Activated naive CD8-positive, alpha-beta T cell treated with anti-CD3 and anti-CD28 coated beads for 36 hours (primary cell): ENCODE data around the gene FUCA1. TPM values are rescaled to one million over a fixed set of nuclear protein-coding genes. Genes with fewer than 3 reads are reported as not detected.
"Not testable (repeated sequence)": the region's sequence is repeated elsewhere in the genome, so short reads cannot be mapped to it uniquely, and the experiment has no call there.

Experiments used
- DNase-seq: peaks from one replicate; pipeline ENCODE4 v3.0.0; 2021
- H3K27ac Mint-ChIP-seq: one replicate; pipeline ENCODE4 v1.8.0; 2022; ENCODE audit warnings: mild to moderate bottlenecking, moderate library complexity, mixed read lengths
- H3K27me3 Mint-ChIP-seq: one replicate; pipeline ENCODE4 v1.8.0; 2022; ENCODE audit warnings: mild to moderate bottlenecking, mixed read lengths
- H3K36me3 Mint-ChIP-seq: one replicate; pipeline ENCODE4 v1.8.0; 2021; ENCODE audit warnings: mild to moderate bottlenecking, mixed read lengths
- H3K4me1 Mint-ChIP-seq: one replicate; pipeline ENCODE4 v1.8.0; 2021; ENCODE audit warnings: mixed read lengths
- H3K4me3 Mint-ChIP-seq: one replicate; pipeline ENCODE4 v1.8.0; 2022; ENCODE audit warnings: mild to moderate bottlenecking, moderate library complexity, mixed read lengths
- H3K9me3 Mint-ChIP-seq: one replicate; pipeline ENCODE4 v1.8.0; 2022; ENCODE audit warnings: mixed read lengths
- total RNA-seq, 2 experiments: library from RNA; stranded (reverse); gene quantifications; one replicate each; pipeline ENCODE4 v1.2.3, GENCODE V29; 2021

Gene FUCA1
- total RNA-seq, 2 experiments from 2014 or later = 4.7 to 5.1 TPM

- H3K27me3 Mint-ChIP-seq = peaks cover 43% of the 10 kb centered on the region
- DNase-seq = no peak
- H3K27ac Mint-ChIP-seq = no peak overlapping the region
- no peaks in the 10 kb centered on the region for H3K9me3 Mint-ChIP-seq
- H3K36me3 Mint-ChIP-seq = no peaks in the 10 kb centered on the region
- peaks cover 14% of the 10 kb centered on the region for H3K4me1 Mint-ChIP-seq
- H3K4me3 Mint-ChIP-seq = no peak overlapping the region
Measured at GRCh38 chr1:23903754-23904153, 35.7 kb upstream of the FUCA1 start.

DNA sequence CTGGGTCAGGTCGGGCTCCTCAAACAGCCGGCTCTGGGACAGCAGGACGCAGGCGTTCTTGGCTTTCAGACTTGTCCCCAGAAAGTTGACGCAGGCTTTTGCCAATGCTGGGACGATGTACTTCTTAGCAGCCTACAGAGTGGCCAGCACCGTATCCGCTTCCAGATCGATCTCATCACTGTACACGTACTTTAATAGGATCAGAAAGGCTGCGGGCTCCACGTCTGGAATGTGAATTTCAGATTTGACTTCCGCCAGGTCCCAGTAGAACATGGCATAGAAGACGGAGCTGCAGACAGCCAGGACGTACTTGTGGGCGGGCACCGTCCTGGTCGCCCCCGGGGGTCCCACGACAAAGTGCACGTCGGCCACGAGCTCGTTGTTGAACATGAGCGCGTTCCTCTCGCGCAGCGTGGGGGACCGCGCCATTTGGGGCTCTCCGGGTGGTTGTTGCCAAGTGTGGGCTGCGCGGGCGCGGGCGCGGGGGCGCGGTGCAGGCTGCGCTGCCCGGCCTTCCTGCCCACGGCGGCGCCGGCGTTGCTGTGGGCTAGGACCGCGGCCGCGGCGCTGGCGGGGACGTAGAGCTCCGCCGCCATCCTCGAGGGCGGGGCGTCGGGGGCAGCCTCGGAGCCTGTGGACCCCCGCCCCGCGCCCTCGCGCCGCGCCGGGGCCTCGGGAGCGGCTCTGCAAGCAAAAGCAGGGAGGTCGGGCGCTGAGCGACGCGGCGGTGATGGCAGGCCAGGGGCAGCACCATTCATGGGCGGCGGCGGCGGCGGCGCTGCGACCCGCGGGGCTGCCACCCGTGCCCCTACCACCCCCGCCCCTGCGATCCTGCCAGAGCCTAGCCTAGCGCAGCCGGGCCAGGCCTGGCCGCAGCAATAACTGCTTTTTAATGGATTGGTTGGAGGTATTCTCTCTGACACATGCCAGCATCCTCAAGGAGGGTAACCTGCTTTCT, 34.5 kb upstream of the FUCA1 start:
- peaks cover 10% of the 10 kb centered on the region for H3K4me1 Mint-ChIP-seq
- no peak for DNase-seq

DNA sequence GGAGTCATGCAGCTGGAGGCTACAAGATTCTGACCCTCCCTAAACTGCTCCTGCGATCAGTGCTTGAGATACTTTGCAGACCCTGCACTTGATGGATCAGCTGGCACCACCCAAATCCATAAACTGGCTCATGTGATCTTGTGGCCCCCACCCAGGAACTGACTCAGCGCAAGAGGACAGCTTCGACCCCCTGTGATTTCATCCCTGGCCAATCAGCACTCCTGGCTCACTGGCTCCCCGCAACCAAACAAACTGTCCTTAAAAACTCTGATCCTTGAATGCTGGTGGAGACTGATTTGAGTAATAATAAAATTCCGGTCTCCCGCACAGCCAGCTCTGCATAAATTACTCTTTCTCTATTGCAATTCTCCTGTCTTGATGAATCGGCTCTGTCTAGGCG, 31.9 kb upstream of the FUCA1 start:
- not testable (repeated sequence) for H3K4me3 Mint-ChIP-seq, DNase-seq, H3K36me3 Mint-ChIP-seq, H3K27ac Mint-ChIP-seq, H3K9me3 Mint-ChIP-seq
- Mint-ChIP-seq H3K27me3 (peaks cover 29% of the 10 kb centered on the region), H3K4me1 (peaks cover 20% of the 10 kb centered on the region)

More for the DNA sequence above, 34.5 kb upstream of the FUCA1 start:
- Mint-ChIP-seq H3K9me3 (no peaks in the 10 kb centered on the region), H3K36me3 (no peaks in the 10 kb centered on the region), H3K27ac (no peak overlapping the region), H3K27me3 (peaks cover 40% of the 10 kb centered on the region), H3K4me3 (no peak overlapping the region)

DNA sequence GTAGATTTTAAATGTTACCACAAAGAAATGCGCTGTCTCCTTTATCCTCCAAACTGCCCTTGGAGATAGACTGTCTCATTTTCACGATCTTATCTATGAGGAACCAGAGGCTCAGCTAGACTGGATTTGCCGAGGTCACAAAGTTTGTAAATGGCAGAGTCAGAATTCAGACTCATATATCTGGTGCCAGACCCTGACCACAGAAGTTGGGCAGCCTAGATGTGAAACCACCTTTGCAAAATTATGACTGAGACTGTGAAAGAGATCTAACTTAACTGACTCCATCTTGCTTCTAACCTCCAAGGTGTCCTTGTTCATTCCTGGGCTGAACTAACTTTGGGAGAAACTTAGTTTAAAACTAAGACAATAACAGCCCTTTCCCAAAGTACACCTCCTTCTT, 31.0 kb upstream of the FUCA1 start:
- Mint-ChIP-seq H3K27me3 (peaks cover 23% of the 10 kb centered on the region), H3K4me3 (no peak overlapping the region), H3K27ac (no peak overlapping the region), H3K36me3 (no peaks in the 10 kb centered on the region), H3K4me1 (peaks cover 13% of the 10 kb centered on the region), H3K9me3 (no peaks in the 10 kb centered on the region)
- DNase-seq = no peak

DNA sequence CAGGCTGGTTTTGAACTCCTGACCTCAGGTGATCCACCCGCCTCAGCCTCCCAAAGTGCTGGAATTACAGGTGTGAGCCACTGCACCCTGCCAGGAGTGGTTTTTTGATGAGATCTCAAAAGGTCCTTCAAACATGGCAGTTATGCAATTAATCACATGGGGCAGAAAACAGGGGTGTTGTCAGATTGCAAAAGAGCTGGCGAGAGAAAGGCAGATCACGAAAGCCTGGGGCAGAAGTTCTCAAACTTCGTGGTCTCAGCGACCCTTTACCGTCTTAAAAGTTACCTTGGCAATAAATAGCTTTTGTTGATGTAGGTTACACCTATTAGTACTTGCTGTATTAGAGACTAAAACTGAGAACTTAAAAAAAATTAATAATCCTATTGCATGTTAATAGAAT, 29.0 kb upstream of the FUCA1 start:
- Mint-ChIP-seq H3K4me3 (no peak overlapping the region), H3K36me3 (no peaks in the 10 kb centered on the region), H3K9me3 (no peaks in the 10 kb centered on the region), H3K27ac (no peak overlapping the region), H3K27me3 (peaks cover 8% of the 10 kb centered on the region), H3K4me1 (peaks cover 13% of the 10 kb centered on the region)
- no peak for DNase-seq

DNA sequence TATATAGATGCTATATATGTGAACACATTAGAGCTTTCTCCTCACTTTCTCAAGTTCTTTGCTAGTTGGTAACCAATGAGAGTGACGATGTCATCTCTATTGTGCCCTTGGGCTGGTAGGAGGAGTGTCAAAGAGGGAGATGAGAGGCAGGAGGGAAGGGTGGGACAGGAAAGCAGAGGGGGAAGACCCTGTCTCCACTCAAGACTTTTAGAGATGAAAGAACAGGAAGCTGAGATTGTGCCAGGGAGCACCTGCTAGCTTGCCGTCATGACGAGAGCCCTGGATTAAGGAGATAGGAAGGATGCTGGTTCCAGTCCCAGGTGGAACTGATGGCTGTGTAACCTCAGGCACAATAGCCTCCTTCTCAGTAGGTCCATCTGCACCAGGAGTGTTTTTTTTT, 28.4 kb upstream of the FUCA1 start:
- no peaks in the 10 kb centered on the region for H3K9me3 Mint-ChIP-seq
- peaks cover 13% of the 10 kb centered on the region for H3K4me1 Mint-ChIP-seq
- no peaks in the 10 kb centered on the region for H3K36me3 Mint-ChIP-seq
- H3K27ac Mint-ChIP-seq = no peak overlapping the region
- H3K4me3 Mint-ChIP-seq = no peak overlapping the region
- H3K27me3 Mint-ChIP-seq = peaks cover 4% of the 10 kb centered on the region
- no peak for DNase-seq

- Mint-ChIP-seq H3K27ac (no peak overlapping the region), H3K36me3 (no peaks in the 10 kb centered on the region), H3K9me3 (no peaks in the 10 kb centered on the region), H3K27me3 (no peaks in the 10 kb centered on the region), H3K4me1 (peaks cover 13% of the 10 kb centered on the region), H3K4me3 (no peak overlapping the region)
- no peak for DNase-seq
Measured at GRCh38 chr1:23895993-23896392, 27.9 kb upstream of the FUCA1 start.

DNA sequence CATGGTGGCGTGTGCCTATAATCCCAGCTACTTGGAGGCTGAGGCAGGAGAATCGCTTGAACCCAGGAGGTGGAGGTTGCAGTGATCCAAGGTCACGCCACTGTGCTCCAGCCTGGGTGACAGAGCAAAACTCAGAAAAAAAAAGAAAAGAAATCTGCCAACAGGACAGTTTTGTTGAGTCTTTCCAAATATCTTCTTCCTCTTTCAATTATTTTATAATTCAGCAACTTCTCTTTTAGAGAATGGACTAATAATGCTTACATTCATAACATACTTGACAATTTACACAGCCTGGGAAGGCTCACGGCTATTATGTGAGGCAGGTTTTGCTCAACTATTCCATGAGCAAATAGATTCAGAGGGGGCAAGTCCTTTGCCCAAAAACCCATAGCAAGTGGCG, 27.0 kb upstream of the FUCA1 start:
- no peaks in the 10 kb centered on the region for H3K9me3 Mint-ChIP-seq
- H3K4me3 Mint-ChIP-seq = no peak overlapping the region
- peaks cover 12% of the 10 kb centered on the region for H3K4me1 Mint-ChIP-seq
- DNase-seq = no peak
- no peaks in the 10 kb centered on the region for H3K36me3 Mint-ChIP-seq
- H3K27ac Mint-ChIP-seq = no peak overlapping the region
- H3K27me3 Mint-ChIP-seq = no peaks in the 10 kb centered on the region

DNA sequence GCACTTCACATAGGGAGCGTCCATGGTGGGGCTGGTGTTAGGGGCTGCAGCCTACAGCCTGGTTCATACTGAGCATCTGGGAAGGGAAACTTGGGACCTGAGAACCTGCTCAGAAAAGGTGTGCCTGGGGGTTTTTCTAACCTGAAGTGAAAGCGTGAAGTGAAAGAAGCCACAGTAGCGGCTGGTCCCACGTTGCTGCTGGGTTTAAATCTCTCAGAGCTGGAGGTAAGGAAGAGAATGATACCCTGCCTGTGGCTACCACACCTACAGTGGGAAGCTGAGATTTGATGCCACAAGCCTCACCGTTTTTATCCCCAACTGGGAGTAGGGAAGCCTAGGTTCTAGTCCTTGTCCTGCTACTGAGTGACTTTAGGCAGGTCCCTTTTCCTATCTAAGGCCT, 21.0 kb upstream of the FUCA1 start:
- H3K9me3 Mint-ChIP-seq = no peaks in the 10 kb centered on the region
- H3K27ac Mint-ChIP-seq = no peak overlapping the region
- no peak overlapping the region for H3K4me3 Mint-ChIP-seq
- no peaks in the 10 kb centered on the region for H3K4me1 Mint-ChIP-seq
- no peaks in the 10 kb centered on the region for H3K36me3 Mint-ChIP-seq
- no peaks in the 10 kb centered on the region for H3K27me3 Mint-ChIP-seq
- no peak for DNase-seq

GRCh38 chr1:23885222-23885621, 17.1 kb upstream of the FUCA1 start:
- Mint-ChIP-seq H3K27ac (no peak overlapping the region), H3K4me1 (no peaks in the 10 kb centered on the region), H3K36me3 (no peaks in the 10 kb centered on the region), H3K27me3 (no peaks in the 10 kb centered on the region), H3K4me3 (no peak overlapping the region), H3K9me3 (no peaks in the 10 kb centered on the region)
- no peak for DNase-seq

DNA sequence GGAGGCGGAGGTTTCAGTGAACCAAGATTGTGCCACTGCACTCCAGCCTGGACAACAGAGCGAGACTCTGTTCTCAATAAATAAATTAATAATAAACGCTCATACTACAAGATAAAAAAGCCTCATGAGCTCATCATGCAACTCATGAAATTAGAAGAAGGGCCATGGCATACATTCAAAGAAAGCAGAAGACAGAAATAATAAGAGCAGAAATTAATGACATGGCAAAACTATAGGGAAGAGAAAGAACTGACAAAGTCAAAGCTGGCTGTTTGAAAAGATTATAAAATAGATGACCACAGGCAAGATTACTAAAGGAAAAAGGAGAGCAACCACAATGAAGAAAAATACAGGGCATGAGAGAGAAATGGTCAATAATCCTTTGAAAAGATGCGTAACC, 14.7 kb upstream of the FUCA1 start:
- no peaks in the 10 kb centered on the region for H3K4me1 Mint-ChIP-seq

GRCh38 chr1:23879809-23880208, 11.7 kb upstream of the FUCA1 start:
- H3K27ac Mint-ChIP-seq = no peak overlapping the region

More for the DNA sequence above, 14.7 kb upstream of the FUCA1 start:
- H3K36me3 Mint-ChIP-seq = peaks cover 4% of the 10 kb centered on the region
- peaks cover 18% of the 10 kb centered on the region for H3K9me3 Mint-ChIP-seq
- DNase-seq = no peak
- H3K27me3 Mint-ChIP-seq = peaks cover 2% of the 10 kb centered on the region
- H3K27ac Mint-ChIP-seq = no peak overlapping the region
- H3K4me3 Mint-ChIP-seq = no peak overlapping the region

DNA sequence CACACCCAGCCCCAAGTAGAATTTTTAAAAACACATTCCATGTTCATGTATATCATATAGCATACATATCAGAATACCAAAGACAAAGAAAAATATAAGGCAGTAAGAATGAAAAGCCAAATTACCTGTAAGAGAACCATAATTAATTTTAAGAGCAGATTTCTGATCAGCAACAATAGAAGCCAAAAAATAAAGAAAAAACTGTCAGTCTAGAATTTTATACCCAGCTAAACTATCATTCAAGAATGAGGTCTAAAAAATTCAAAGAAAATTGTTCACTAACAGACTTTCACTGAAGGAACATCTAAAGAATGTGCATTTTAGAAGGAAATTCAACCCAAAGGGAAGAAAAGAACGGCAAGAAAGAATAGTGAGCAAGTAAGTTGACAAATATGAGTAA, 10.6 kb upstream of the FUCA1 start:
- Mint-ChIP-seq H3K9me3 (peaks cover 21% of the 10 kb centered on the region), H3K36me3 (peaks cover 6% of the 10 kb centered on the region), H3K4me3 (no peak overlapping the region)

More at GRCh38 chr1:23879809-23880208, 11.7 kb upstream of the FUCA1 start:
- H3K36me3 Mint-ChIP-seq = peaks cover 6% of the 10 kb centered on the region
- peaks cover 3% of the 10 kb centered on the region for H3K27me3 Mint-ChIP-seq
- no peaks in the 10 kb centered on the region for H3K4me1 Mint-ChIP-seq
- H3K4me3 Mint-ChIP-seq = no peak overlapping the region
- DNase-seq = no peak
- H3K9me3 Mint-ChIP-seq = peaks cover 21% of the 10 kb centered on the region

GRCh38 chr1:23875382-23875781, 7.3 kb upstream of the FUCA1 start:
- Mint-ChIP-seq H3K36me3 (peaks cover 6% of the 10 kb centered on the region), H3K4me3 (no peak overlapping the region), H3K27me3 (peaks cover 3% of the 10 kb centered on the region), H3K9me3 (peaks cover 21% of the 10 kb centered on the region), H3K4me1 (no peaks in the 10 kb centered on the region), H3K27ac (no peak overlapping the region)
- no peak for DNase-seq

More for the DNA sequence above, 10.6 kb upstream of the FUCA1 start:
- H3K27ac Mint-ChIP-seq = no peak overlapping the region
- H3K27me3 Mint-ChIP-seq = peaks cover 3% of the 10 kb centered on the region
- no peak for DNase-seq
- no peaks in the 10 kb centered on the region for H3K4me1 Mint-ChIP-seq

DNA sequence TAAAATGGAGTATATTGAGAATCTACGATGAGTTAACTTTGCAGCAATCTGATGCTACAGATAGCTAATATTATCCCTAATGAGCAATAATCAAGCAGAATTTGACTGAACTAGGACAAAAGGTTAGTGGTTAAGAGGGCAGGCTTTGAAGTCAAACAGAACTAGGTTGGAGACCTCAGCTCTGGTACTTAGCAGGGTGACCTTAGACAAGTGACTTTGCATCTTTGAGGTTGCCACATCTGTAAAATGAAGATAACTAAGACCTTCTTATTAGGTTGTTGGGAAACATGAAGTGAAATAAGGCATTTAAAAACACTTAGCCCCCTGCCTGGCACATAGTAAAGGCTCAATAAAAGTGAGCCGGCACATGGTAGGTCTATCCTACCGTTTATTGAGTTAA, 4.3 kb upstream of the FUCA1 start:
- peaks cover 3% of the 10 kb centered on the region for H3K9me3 Mint-ChIP-seq
- peaks cover 2% of the 10 kb centered on the region for H3K36me3 Mint-ChIP-seq

DNA sequence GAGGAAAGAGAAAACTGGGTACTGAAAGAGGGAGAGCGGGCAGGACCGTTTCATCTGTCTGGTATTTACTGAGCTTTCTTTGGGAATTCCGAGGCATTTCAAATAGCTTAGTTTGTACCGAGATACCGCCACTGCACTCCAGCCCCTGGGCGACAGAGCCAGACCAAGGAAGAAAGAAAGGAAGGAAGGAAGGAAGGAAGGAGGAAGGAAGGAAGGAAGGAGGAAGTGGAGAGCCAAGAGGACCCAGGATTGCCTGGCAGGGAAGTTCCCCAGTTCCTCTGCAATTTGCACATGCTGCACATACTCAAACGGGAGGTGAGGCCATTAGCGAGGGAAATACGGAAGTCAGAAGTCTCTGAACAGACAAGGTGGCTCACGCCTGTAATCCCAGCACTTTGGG, 961 bp upstream of the FUCA1 start:
- no peak for DNase-seq
- Mint-ChIP-seq H3K36me3 (peaks cover 5% of the 10 kb centered on the region), H3K4me1 (peaks cover 20% of the 10 kb centered on the region), H3K4me3 (peak overlapping the region; percentile 80), H3K27me3 (no peaks in the 10 kb centered on the region), H3K27ac (peak overlapping the region; percentile 55), H3K9me3 (no peaks in the 10 kb centered on the region)

More for the DNA sequence above, 4.3 kb upstream of the FUCA1 start:
- H3K4me1 Mint-ChIP-seq = peaks cover 10% of the 10 kb centered on the region
- H3K4me3 Mint-ChIP-seq = no peak overlapping the region
- DNase-seq = no peak
- H3K27ac Mint-ChIP-seq = no peak overlapping the region
- H3K27me3 Mint-ChIP-seq = no peaks in the 10 kb centered on the region
